ENCODE data around the gene C19orf44. TPM values are rescaled to one million over a fixed set of nuclear protein-coding genes. Genes with fewer than 3 reads are reported as not detected.

The C19orf44 gene
- total RNA-seq, 1 donor from 2014 or later, result 13.2 TPM

DNA sequence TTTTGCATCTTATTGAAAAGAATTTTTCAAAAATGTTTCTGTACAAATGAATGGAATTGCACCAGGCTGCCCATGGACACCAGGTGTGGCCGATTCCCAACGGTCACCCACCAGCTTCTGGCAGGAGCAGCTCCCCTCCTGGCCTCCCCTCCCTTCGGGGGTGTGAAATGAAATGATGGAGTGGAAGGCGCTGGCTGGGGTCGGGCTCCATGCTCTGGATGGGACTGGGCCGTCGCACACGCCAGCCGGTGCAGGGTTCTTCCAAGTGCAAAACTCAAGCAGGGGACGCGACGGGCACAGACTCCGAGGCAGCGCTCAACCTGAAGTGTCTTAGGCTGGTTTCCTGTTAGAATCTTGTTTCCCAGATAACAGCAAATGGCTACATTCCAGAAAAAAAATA, 21.9 kb downstream of the C19orf44 start:
- Histone ChIP-seq H3K9ac (no peak overlapping the region), H3K4me1 (no peaks in the 10 kb centered on the region), H2AFZ (replicated peaks) (no peak overlapping the region), H3K36me3 (no peaks in the 10 kb centered on the region), H3K27ac (no peak overlapping the region), H3K79me2 (ENCODE audit: low read depth) (no peaks in the 10 kb centered on the region), H3K27me3 (no peaks in the 10 kb centered on the region), H3K4me3 (no peak overlapping the region), H3F3A (ENCODE audit: low read depth) (no peaks in the 10 kb centered on the region), H3K9me3 (ENCODE audit: low read depth) (no peaks in the 10 kb centered on the region), H4K20me1 (ENCODE audit: low read depth) (peaks cover 5% of the 10 kb centered on the region), H3K4me2 (no peak overlapping the region)
- Mint-ChIP-seq H3K36me3 (peaks cover 25% of the 10 kb centered on the region), H3K4me1 (no peaks in the 10 kb centered on the region), H3K27me3 (ENCODE audit: insufficient read depth, low read depth) (peaks cover 2% of the 10 kb centered on the region), H3K9me3 (no peaks in the 10 kb centered on the region), H3K27ac (no peak overlapping the region), H3K4me3 (no peak overlapping the region)
- TF ChIP-seq, protein P1, sequence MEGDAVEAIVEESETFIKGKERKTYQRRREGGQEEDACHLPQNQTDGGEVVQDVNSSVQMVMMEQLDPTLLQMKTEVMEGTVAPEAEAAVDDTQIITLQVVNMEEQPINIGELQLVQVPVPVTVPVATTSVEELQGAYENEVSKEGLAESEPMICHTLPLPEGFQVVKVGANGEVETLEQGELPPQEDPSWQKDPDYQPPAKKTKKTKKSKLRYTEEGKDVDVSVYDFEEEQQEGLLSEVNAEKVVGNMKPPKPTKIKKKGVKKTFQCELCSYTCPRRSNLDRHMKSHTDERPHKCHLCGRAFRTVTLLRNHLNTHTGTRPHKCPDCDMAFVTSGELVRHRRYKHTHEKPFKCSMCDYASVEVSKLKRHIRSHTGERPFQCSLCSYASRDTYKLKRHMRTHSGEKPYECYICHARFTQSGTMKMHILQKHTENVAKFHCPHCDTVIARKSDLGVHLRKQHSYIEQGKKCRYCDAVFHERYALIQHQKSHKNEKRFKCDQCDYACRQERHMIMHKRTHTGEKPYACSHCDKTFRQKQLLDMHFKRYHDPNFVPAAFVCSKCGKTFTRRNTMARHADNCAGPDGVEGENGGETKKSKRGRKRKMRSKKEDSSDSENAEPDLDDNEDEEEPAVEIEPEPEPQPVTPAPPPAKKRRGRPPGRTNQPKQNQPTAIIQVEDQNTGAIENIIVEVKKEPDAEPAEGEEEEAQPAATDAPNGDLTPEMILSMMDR (IDR thresholded peaks at IDR 0.05), result no peak
- TF ChIP-seq EZH2 (IDR thresholded peaks at IDR 0.05), result no peak
- no peak for TF ChIP-seq EZH2phosphoT487 (IDR thresholded peaks at IDR 0.05)
- no peak for DNase-seq (ENCODE audit: low spot score)

DNA sequence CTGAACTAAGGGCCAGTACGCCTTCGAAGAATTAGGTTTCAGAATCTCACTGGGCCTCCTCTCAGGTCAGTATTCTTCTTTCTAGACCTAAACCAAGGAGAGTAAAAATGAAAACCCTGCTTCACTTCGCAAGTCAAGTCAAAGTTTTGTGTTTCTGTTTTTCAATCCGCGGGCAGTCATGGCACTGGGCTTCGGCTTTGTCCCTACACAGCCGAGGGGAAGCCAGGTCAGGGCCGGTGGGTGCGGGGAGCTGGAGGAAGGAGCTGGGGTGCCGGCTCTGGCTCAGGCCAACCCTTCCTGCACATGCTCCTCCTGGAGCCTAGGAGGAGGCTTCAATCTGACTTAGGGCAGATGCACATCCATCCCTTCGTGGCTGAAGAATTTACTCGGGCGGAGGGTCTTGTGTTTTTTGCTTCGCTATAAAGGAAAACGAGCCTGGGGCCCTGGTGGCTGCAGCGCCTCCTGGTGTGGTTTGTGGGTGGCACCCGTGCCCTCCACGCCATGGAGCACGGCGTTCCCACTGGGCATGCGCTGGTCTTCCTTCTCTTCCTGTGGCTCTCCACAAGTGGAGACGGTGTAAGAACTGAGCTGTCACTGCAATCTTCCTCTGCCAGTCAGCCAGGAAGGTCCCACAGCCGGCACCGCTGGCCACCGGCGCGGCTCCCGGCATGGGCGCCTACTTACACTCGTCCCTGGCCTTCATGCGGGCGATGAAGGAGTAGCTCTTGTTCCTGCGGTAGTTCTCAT, 22.5 kb downstream of the C19orf44 start:
- TF ChIP-seq, protein P1 (IDR thresholded peaks at IDR 0.05), result peak; percentile 14
- no peak for TF ChIP-seq EZH2phosphoT487 (IDR thresholded peaks at IDR 0.05)
- H3F3A ChIP-seq (ENCODE audit: low read depth), result no peaks in the 10 kb centered on the region

DNA sequence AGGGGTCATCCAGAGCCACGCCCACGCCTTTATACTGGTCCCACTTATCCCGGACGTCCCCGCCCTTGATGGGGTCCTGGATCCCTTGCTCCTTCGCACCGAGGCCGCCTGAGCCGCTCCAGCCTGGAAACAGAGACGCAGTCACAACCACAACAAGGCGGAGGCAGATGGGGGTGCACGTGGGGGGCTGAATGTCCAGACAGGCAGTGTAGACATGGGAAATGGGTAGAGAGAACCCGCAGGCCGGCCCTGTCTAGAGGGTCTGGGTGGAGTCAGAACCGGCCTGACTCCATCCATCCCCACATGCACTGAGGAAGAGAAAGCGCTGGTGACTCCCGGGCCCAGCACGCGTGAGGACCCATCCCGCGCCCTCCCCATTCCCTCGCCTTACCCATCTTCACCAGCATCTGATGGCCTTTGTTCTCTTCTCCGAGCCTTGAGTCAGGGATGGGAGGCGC, 23.1 kb downstream of the C19orf44 start:
- Mint-ChIP-seq H3K27me3 (ENCODE audit: insufficient read depth, low read depth) (peaks cover 2% of the 10 kb centered on the region), H3K4me1 (no peaks in the 10 kb centered on the region), H3K4me3 (peak overlapping the region; percentile 33), H3K27ac (no peak overlapping the region), H3K9me3 (no peaks in the 10 kb centered on the region), H3K36me3 (peaks cover 22% of the 10 kb centered on the region)
- DNase-seq (ENCODE audit: low spot score), result no peak
- H3K4me1 ChIP-seq, result no peaks in the 10 kb centered on the region
- TF ChIP-seq EZH2phosphoT487 (IDR thresholded peaks at IDR 0.05) (no peak), EZH2 (IDR thresholded peaks at IDR 0.05) (no peak)
- TF ChIP-seq, protein P1 (IDR thresholded peaks at IDR 0.05), result no peak
- peaks cover 5% of the 10 kb centered on the region for H4K20me1 ChIP-seq (ENCODE audit: low read depth)
- H3K9me3 ChIP-seq (ENCODE audit: low read depth), result no peaks in the 10 kb centered on the region
- H3F3A ChIP-seq (ENCODE audit: low read depth), result no peaks in the 10 kb centered on the region
- no peak overlapping the region for H2AFZ ChIP-seq (replicated peaks)
- no peaks in the 10 kb centered on the region for H3K27me3 ChIP-seq
- H3K79me2 ChIP-seq (ENCODE audit: low read depth), result no peaks in the 10 kb centered on the region
- H3K36me3 ChIP-seq, result no peaks in the 10 kb centered on the region
- no peak overlapping the region for H3K9ac ChIP-seq
- H3K4me2 ChIP-seq, result no peak overlapping the region
- no peak overlapping the region for H3K27ac ChIP-seq
- H3K4me3 ChIP-seq, result no peak overlapping the region

More for the DNA sequence above, 22.5 kb downstream of the C19orf44 start:
- no peak overlapping the region for H3K4me2 ChIP-seq
- H3K4me1 ChIP-seq, result no peaks in the 10 kb centered on the region
- no peak overlapping the region for H3K9ac ChIP-seq
- H4K20me1 ChIP-seq (ENCODE audit: low read depth), result peaks cover 5% of the 10 kb centered on the region
- no peak for DNase-seq (ENCODE audit: low spot score)
- no peak overlapping the region for H3K27ac Mint-ChIP-seq
- no peaks in the 10 kb centered on the region for H3K9me3 Mint-ChIP-seq
- no peaks in the 10 kb centered on the region for H3K36me3 ChIP-seq
- H3K27ac ChIP-seq, result no peak overlapping the region
- H3K36me3 Mint-ChIP-seq, result peaks cover 23% of the 10 kb centered on the region
- H3K4me3 ChIP-seq, result no peak overlapping the region
- no peak overlapping the region for H2AFZ ChIP-seq (replicated peaks)
- no peaks in the 10 kb centered on the region for H3K9me3 ChIP-seq (ENCODE audit: low read depth)
- no peaks in the 10 kb centered on the region for H3K4me1 Mint-ChIP-seq
- peaks cover 2% of the 10 kb centered on the region for H3K27me3 Mint-ChIP-seq (ENCODE audit: insufficient read depth, low read depth)
- H3K27me3 ChIP-seq, result no peaks in the 10 kb centered on the region
- peak overlapping the region; percentile 33 for H3K4me3 Mint-ChIP-seq
- no peaks in the 10 kb centered on the region for H3K79me2 ChIP-seq (ENCODE audit: low read depth)
